ENCODE data around the gene CELF1. TPM values are rescaled to one million over a fixed set of nuclear protein-coding genes. Genes with fewer than 3 reads are reported as not detected.

The CELF1 gene
- total and polyA plus RNA-seq, 10 of the 15 experiments (the other 5 are each of a cell fraction or from before 2014, with no cell fraction given): 35.3 to 128 (median 85.7) TPM

GRCh38 chr11:47425611-47426010 lies 127.3 kb downstream of the CELF1 start:
- in situ Hi-C loops (cut with MboI): no loop called here
- Histone ChIP-seq H3K27me3 (replicated peaks in 1 of 2; ENCODE audit: control insufficient read depth in 2 of 2, insufficient read depth in 2 of 2, low read length in 1 of 2) (no peaks in the 10 kb centered on the region), H3K4me1 (ENCODE audit: control insufficient read depth, insufficient read depth, low read length) (peaks cover 12% of the 10 kb centered on the region), H3K4me3 (peak overlapping the region; percentile 97), H3K4me2 (ENCODE audit: control insufficient read depth, insufficient read depth) (peak overlapping the region; percentile 98), H3K9ac (ENCODE audit: control insufficient read depth, insufficient read depth, low read length) (peak overlapping the region; percentile 98), H3K36me3 (ENCODE audit: control insufficient read depth in 2 of 2, insufficient read depth in 2 of 2, low read length in 1 of 2) (peaks cover 16 to 24% of the 10 kb centered on the region in 2 experiments), H4K20me1 (ENCODE audit: control insufficient read depth, insufficient read depth) (no peaks in the 10 kb centered on the region), H2AFZ (ENCODE audit: control insufficient read depth, low read depth, low read length) (peak overlapping the region; percentile 100; the same call in 1 of the 2 replicates), H3K27ac (ENCODE audit: control insufficient read depth, insufficient read depth) (peak overlapping the region; percentile 99), H3K9me3 (replicated peaks; ENCODE audit: control insufficient read depth, insufficient read depth, low read length) (no peaks in the 10 kb centered on the region), H3K79me2 (ENCODE audit: control insufficient read depth, insufficient read depth, low read length) (peaks cover 22% of the 10 kb centered on the region)
- FAIRE-seq: no peak
- WGBS (ENCODE audit: insufficient coverage, insufficient replicate concordance, low lambda C conversion rate, missing lambda C conversion rate): 9% methylated on average over 14 of the region's 14 CpGs
- ChIA-PET RAD21 (ENCODE audit: unreplicated experiment) (interaction anchor here (1.2 kb wide), 1 partner anchor 177 kb away, joined by 3 read pairs; the partner anchor contains the start of gene ACP2), POLR2A (interaction anchor here (0.5 to 1.7 kb wide), 4 partner anchors 8 to 207 kb away, joined by 3 to 4 read pairs (median 3); partner anchors contain the start of genes ACP2 and SLC39A13), CTCF (interaction anchor here (1.1 to 4.2 kb wide), 4 partner anchors 14 to 167 kb away, joined by 3 to 39 read pairs (median 5); no protein-coding TSS in a partner anchor), SMC1A (ENCODE audit: uncharacterized antibody, unreplicated experiment) (interaction anchor here (0.8 to 1.4 kb wide), 2 partner anchors 52 to 289 kb away, joined by 3 read pairs; no protein-coding TSS in a partner anchor)
- intact Hi-C loops (cut with micrococcal nuclease; ENCODE audit: unreplicated experiment): loop anchor here (5.0 kb wide), 1 partner anchor 248 kb away; the partner anchor contains the start of gene ARFGAP2
- no peak for DNase-seq (ENCODE audit: low read depth, low spot score)
- ATAC-seq: peak; percentile 12
- TF ChIP-seq PKNOX1 (IDR thresholded peaks at IDR 0.05) (no peak), IRF3 (IDR thresholded peaks at IDR 0.05) (no peak), BACH1 (IDR thresholded peaks at IDR 0.05; ENCODE audit: borderline replicate concordance) (no peak), POLR2AphosphoS5 (IDR thresholded peaks at IDR 0.05; ENCODE audit: low read length) (no peak), RELB (IDR thresholded peaks at IDR 0.05; ENCODE audit: low read depth) (no peak), NBN (IDR thresholded peaks at IDR 0.05) (no peak), JUNB (IDR thresholded peaks at IDR 0.05) (no peak), POLR2AphosphoS2 (IDR thresholded peaks at IDR 0.05; ENCODE audit: low read depth, low read length) (no peak), NKRF (conservative IDR thresholded peaks at IDR 0.05) (no peak), STAT1 (conservative IDR thresholded peaks at IDR 0.05) (no peak), E2F4 (IDR thresholded peaks at IDR 0.05; ENCODE audit: low read depth, low read length) (no peak), SMARCA5 (IDR thresholded peaks at IDR 0.05) (no peak), ZNF622 (IDR thresholded peaks at IDR 0.05) (no peak), IKZF1 (conservative IDR thresholded peaks at IDR 0.05) (no peak), EGR1 (IDR thresholded peaks at IDR 0.05; ENCODE audit: borderline replicate concordance in 1 of 2, low read depth in 2 of 2, low read length in 2 of 2) (no peak), SMAD5 (IDR thresholded peaks at IDR 0.05; ENCODE audit: low read depth) (no peak), NR2F1 (conservative IDR thresholded peaks at IDR 0.05) (no peak), ZNF24 (IDR thresholded peaks at IDR 0.05) (no peak), TCF7 (IDR thresholded peaks at IDR 0.05; ENCODE audit: borderline replicate concordance) (no peak)
- TSS peak; percentile 81 for BruUV-seq (replicated peaks)
